Activated CD4-positive, alpha-beta memory T cell treated with anti-CD3 and anti-CD28 coated beads for 36 hours (primary cell): ENCODE data around the gene MRPL20. TPM values are rescaled to one million over a fixed set of nuclear protein-coding genes. Genes with fewer than 3 reads are reported as not detected.

Experiments
- CTCF ChIA-PET: fragments of 350-600 bp; sonication (Branson Sonifier 250); formaldehyde crosslinking; loops from one replicate; lab custom pipeline; 2021; ENCODE audit warnings: antibody characterized with exemption, inconsistent platforms; lab: Charles Lee
- POLR2A ChIA-PET: fragments of 350-600 bp; sonication (Branson Sonifier 250); formaldehyde crosslinking; loops from one replicate; lab custom pipeline; 2021; ENCODE audit warnings: antibody characterized with exemption; lab: Charles Lee
- DNase-seq: peaks from one replicate; pipeline ENCODE4 v3.0.0-alpha.2; 2020
- H3K27ac Mint-ChIP-seq: one replicate; pipeline ENCODE4 v1.8.0; 2021; ENCODE audit warnings: mixed read lengths
- H3K27me3 Mint-ChIP-seq: one replicate; pipeline ENCODE4 v1.8.0; 2021; ENCODE audit warnings: mixed read lengths
- H3K36me3 Mint-ChIP-seq: one replicate; pipeline ENCODE4 v1.8.0; 2021; ENCODE audit warnings: mixed read lengths
- H3K4me1 Mint-ChIP-seq: one replicate; pipeline ENCODE4 v1.8.0; 2021; ENCODE audit warnings: low read depth, mixed read lengths
- H3K4me3 Mint-ChIP-seq: one replicate; pipeline ENCODE4 v1.8.0; 2021; ENCODE audit warnings: mild to moderate bottlenecking, mixed read lengths
- H3K9me3 Mint-ChIP-seq: one replicate; pipeline ENCODE4 v1.8.0; 2021; ENCODE audit warnings: mixed read lengths
- intact Hi-C: fragments of 100-400 bp; cut with micrococcal nuclease; formaldehyde crosslinking; loops from one replicate; pipeline ENCODE4 v1.15.1; 2023
- total RNA-seq, 2 experiments: library from RNA; stranded (reverse); gene quantifications; one replicate each; pipeline ENCODE4 v1.2.3, GENCODE V29; 2021

Gene MRPL20
- total RNA-seq, 2 experiments from 2014 or later, result 122 to 123 TPM

DNA sequence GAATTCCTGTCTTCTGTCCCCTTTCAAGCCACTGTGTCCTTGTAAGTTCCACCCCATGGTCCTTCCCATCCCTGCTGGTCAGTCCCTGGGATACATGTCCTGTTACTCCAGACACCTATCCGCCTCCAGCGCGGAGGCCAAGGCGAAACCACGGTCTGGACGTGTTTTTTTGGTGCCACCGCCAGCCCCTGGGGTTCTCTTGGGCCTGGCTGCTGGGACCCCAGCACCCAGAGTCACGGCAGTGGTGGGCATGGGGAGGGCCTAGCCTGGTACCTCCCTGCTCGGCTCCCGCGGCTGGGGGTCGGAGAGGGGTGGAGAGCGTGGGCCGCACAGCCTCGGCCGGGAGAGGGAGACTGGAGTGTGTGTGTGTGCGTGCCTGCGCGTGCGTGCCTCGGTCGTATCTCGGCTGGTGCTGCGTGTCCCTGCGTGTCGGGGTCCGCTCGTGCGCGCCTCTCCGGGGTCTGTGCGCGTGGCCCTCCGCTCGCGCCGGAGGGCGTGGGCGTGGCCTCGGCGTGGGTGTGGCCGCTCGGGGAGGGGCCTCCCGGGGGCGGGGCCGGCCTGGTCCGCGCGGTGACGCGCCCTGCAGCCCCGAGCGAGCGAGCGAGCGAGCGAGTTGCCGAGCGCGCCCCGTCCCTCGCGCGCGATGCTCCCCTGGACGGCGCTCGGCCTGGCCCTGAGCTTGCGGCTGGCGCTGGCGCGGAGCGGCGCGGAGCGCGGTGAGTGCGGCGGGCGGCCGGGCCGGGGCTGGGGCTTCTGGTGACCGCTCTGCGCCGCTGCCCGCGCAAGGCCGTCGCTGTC, 28.2 kb upstream of the MRPL20 start, which contains the start of gene VWA1:
Gene VWA1, plus strand, starts transcription at position 585 of the 798 bp plus-strand sequence. Its CDS starts 59 bp downstream, at position 644.
- DNase-seq, result peak; percentile 65
- Mint-ChIP-seq H3K27ac (no peak within 1 kb of the TSS), H3K36me3 (no peaks in the 10 kb centered on the region), H3K27me3 (peaks cover 23% of the 10 kb centered on the region), H3K4me1 (peaks cover 11% of the 10 kb centered on the region), H3K9me3 (no peaks in the 10 kb centered on the region), H3K4me3 (peak within 1 kb of the TSS; percentile 23)
- intact Hi-C loops, result no loop called here
- CTCF ChIA-PET, result no interaction called here
- POLR2A ChIA-PET, result no interaction called here

DNA sequence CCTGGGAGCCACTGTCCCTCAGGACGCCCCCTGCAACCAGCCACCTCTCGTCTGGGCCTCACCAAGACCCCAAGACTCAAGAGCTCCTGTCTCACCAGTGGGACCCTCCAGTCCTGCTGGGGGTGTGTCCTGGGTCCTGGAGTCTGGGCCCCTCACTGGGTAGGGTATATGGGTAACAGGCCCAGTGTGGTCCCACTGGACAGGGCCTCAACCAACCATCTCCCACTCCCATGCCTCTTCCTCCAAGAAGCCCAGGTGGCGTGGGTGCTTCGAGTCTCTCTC, 27.7 kb upstream of the MRPL20 start:
- ChIA-PET POLR2A (interaction anchor here (1.6 kb wide), 1 partner anchor 30 kb away, joined by 4 read pairs; no protein-coding TSS in a partner anchor), CTCF (interaction anchor here (1.5 kb wide), 1 partner anchor 70 kb away, joined by 5 read pairs; no protein-coding TSS in a partner anchor)
- no peaks in the 10 kb centered on the region for H3K36me3 Mint-ChIP-seq
- H3K4me1 Mint-ChIP-seq, result peaks cover 11% of the 10 kb centered on the region
- intact Hi-C loops, result no loop called here
- H3K27ac Mint-ChIP-seq, result no peak overlapping the region
- H3K4me3 Mint-ChIP-seq, result peak overlapping the region; percentile 23
- no peak for DNase-seq
- no peaks in the 10 kb centered on the region for H3K9me3 Mint-ChIP-seq
- peaks cover 27% of the 10 kb centered on the region for H3K27me3 Mint-ChIP-seq

DNA sequence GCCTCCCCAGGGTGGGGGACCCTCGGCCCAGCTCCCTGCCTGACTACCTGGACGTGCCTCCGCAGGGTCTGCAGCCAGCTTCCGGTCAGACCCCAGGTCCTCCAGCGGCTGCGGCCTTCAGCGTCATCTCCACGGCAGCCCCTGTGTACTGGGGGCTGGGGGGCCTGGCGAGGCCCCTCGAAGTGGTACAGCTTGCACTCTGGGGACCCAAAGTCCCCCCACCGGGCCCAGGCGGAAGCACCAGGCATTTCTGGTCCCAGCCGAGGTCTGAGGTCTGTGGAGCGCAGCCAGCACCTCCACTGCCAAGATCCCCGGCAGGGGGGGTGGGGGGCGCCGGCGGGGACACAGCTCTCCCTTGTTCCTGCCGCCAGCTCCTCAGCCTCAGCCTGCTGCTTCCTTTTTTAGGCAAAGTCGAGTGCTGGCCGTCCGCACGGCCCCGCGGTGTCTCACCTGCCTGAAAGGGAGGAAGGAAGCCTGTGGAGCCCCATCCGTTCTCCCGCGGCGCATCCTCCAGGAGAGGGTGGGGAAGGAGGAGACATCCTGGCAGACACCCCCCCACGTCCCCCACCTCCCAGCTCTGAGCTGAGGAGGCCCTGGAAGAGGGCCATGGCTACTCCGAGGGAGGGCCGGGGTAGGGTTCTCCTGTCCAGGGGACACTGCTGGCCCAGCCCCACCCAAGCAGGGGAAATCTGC, 27.2 kb upstream of the MRPL20 start:
- no peaks in the 10 kb centered on the region for H3K36me3 Mint-ChIP-seq
- H3K27me3 Mint-ChIP-seq, result peaks cover 31% of the 10 kb centered on the region
- no peak overlapping the region for H3K4me3 Mint-ChIP-seq
- DNase-seq, result no peak
- ChIA-PET CTCF (interaction anchor here (0.8 to 1.6 kb wide), 3 partner anchors 35 to 71 kb away, joined by 3 to 5 read pairs (median 5); partner anchors contain the start of gene CCNL2), POLR2A (interaction anchor here (0.7 to 1.6 kb wide), 3 partner anchors 27 to 35 kb away, joined by 3 to 4 read pairs (median 3); partner anchors contain the start of genes CCNL2 and MRPL20)
- intact Hi-C loops, result no loop called here
- peaks cover 11% of the 10 kb centered on the region for H3K4me1 Mint-ChIP-seq
- no peaks in the 10 kb centered on the region for H3K9me3 Mint-ChIP-seq
- no peak overlapping the region for H3K27ac Mint-ChIP-seq

DNA sequence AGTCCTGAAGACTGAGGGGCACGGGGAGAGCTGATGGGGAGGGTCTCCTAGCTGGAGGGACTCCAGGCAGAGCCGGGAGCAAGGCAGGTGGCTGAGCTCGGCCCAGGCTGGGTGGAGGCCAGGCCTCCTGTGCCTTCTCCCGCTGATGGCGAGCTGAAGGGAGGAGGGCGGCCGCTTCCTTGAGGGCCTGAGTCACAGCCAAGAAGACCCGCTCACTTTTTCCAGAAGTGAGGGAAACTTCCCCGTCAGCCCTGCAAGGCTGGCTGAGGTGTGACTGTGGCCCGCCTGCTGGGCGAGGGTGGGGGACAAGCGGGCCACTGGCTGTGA, 26.7 kb upstream of the MRPL20 start:
- peak overlapping the region; percentile 35 for H3K4me3 Mint-ChIP-seq
- H3K9me3 Mint-ChIP-seq, result no peaks in the 10 kb centered on the region
- peaks cover 11% of the 10 kb centered on the region for H3K4me1 Mint-ChIP-seq
- intact Hi-C loops, result no loop called here
- peak; percentile 77 for DNase-seq
- ChIA-PET CTCF (interaction anchor here (0.8 to 1.6 kb wide), 3 partner anchors 34 to 71 kb away, joined by 3 to 5 read pairs (median 5); partner anchors contain the start of gene CCNL2), POLR2A (interaction anchor here (0.7 to 1.6 kb wide), 3 partner anchors 26 to 35 kb away, joined by 3 to 4 read pairs (median 3); partner anchors contain the start of genes CCNL2 and MRPL20)
- H3K27me3 Mint-ChIP-seq, result peaks cover 29% of the 10 kb centered on the region
- H3K27ac Mint-ChIP-seq, result no peak overlapping the region
- H3K36me3 Mint-ChIP-seq, result no peaks in the 10 kb centered on the region

DNA sequence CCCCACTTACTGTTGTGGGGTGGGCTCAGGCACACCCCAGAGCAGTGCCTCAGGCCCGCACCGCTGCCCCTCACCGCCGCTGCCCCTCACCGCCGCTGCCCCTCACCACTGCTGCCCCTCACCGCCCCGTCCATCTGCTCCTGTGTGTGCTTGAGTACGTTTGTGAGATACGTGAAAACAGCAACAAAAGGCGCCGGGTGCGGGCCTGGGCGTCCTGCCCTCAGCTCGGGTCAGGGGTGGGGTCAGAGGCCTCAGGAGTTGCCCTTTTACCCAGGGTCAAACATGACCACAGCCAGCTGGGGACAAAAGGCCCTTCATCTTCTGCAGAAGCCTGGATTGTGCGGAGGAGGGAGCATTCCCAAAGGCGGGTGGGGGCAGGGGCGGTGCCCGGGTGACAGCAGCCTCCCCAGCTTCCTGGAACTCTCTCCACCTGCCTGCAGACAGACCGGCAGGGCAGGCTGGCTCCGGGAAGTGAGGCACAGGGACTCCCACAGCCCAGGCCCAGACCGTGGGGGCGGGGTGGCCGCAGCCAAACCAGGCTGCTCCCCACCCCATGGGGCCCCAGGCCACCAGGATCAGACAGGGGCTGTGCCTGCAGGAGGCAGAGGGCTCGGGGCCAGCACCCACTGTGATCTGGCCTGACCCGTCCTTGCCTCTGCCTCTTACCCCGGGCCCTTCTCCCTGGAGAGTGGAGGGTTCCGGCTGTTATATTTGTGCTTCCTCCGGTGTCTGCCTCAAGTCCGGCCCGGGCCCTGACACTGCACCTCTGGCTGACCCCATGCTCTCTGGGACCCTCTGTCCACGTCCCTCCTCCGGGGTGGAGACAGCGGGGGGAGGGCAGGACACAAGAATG, 26.1 kb upstream of the MRPL20 start:
- Mint-ChIP-seq H3K4me1 (peaks cover 14% of the 10 kb centered on the region), H3K27me3 (peaks cover 26% of the 10 kb centered on the region), H3K27ac (no peak overlapping the region), H3K4me3 (peak overlapping the region; percentile 35), H3K9me3 (no peaks in the 10 kb centered on the region), H3K36me3 (no peaks in the 10 kb centered on the region)
- intact Hi-C loops, result no loop called here
- no peak for DNase-seq
- ChIA-PET CTCF (interaction anchor here (0.8 to 1.6 kb wide), 3 partner anchors 34 to 72 kb away, joined by 3 to 5 read pairs (median 5); partner anchors contain the start of gene CCNL2), POLR2A (interaction anchor here (0.7 to 1.6 kb wide), 3 partner anchors 26 to 34 kb away, joined by 3 to 4 read pairs (median 3); partner anchors contain the start of genes CCNL2 and MRPL20)

DNA sequence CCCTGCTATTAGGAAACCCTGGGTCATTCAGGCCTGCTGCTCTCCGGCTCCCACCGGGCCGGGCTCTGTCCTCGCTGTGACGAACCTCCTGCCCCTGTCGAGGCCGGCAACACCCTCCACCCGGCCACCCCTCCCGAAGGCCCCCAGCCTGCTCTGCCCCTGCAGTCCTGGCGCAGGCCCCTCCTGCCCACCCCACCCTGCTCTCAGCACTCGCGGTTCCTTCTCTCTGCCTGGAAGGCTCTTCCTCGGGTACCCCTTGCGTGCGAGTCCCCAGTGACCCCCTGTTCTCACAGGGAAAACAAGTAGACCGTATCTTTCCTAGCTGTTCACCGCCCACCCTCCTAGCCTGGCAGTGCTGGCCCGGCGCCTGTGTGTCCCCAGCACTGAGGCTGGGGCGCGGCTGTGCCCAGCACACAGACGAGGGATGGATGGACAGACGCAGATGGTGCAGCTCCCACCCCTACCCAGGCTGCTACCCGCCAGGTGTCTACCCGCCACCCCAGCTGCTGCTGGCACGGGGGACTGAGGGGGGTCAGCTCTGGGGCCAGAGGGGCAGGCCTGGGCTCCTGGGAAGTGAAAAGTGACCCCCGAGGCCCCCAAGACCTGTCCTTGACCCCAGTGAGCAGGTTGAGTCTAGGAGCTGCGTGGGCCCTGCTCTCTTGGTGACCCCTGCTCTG, 25.3 kb upstream of the MRPL20 start:
- ChIA-PET POLR2A (no interaction called here), CTCF (interaction anchor here (1.6 kb wide), 1 partner anchor 33 kb away, joined by 5 read pairs; the partner anchor contains the start of gene CCNL2)
- no peak for DNase-seq
- Mint-ChIP-seq H3K27me3 (peaks cover 26% of the 10 kb centered on the region), H3K4me3 (no peak overlapping the region), H3K4me1 (peaks cover 14% of the 10 kb centered on the region), H3K9me3 (no peaks in the 10 kb centered on the region), H3K36me3 (no peaks in the 10 kb centered on the region), H3K27ac (no peak overlapping the region)
- intact Hi-C loops, result no loop called here

DNA sequence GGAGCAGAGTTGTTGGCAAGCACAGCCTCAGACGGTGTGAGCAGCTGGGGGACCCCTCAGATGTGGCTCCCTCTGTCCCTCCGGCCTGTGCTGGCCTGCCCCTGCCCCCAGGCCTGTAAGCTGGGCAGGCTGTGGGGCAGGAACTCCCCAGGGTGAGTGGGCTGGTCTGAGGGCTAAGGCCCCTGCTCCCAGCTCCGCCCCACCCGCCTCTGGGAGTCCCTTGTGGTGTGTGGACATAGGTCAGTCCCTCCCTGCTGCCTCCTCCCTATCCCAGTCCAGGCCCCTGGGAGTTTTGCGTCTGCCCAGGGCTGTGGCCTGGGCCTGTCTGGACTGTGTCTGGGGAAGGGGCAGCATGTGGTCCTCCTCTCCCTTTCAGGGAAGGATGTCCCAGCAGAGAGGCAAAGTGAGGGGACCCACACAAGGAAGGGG, 24.8 kb upstream of the MRPL20 start:
- Mint-ChIP-seq H3K9me3 (no peaks in the 10 kb centered on the region), H3K4me3 (no peak overlapping the region), H3K4me1 (peaks cover 14% of the 10 kb centered on the region), H3K27me3 (peaks cover 26% of the 10 kb centered on the region), H3K27ac (no peak overlapping the region), H3K36me3 (no peaks in the 10 kb centered on the region)
- CTCF ChIA-PET, result no interaction called here
- POLR2A ChIA-PET, result no interaction called here
- no peak for DNase-seq
- intact Hi-C loops, result no loop called here

DNA sequence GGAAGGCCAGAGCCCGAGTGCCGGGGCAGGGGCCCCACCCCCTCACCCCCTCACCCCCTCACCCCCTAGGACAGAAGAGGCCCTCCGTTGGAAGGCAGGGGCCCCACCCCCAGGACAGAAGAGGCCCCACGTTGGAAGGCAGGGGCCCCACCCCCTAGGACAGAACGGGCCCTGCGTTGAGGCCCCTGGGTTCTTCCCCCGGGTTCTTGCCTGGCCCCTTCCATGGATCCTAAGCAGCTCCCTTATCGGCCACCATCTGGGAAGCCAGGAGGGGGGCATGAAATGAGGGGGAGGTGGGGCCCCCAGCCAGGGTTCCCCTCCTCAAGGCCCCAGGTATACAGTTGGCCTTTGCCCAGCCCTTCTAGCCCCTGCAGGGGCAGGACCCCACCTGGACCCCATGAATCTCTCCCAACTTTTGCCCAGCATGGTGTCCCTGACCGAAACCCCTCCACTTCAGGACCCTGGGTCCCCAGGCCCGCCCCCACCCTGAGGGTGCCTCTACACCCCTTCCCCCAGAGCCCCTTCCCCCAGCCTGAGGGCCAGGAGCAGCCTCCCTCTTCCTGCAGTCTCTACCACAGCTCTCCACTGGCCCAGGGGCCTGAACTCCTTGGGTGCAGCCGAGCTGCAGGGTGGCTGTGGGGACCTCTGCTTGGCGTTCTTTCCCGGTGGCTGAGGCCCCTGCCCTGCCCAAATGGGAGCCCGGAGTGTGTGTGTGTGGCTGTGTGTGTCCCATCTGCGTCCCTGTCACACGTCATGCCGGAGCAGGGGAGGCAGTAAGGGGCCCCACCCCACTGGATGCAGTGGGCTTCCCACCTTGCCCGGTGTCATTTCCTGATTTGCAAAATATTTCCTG, 24.1 kb upstream of the MRPL20 start:
- intact Hi-C loops, result no loop called here
- no peak for DNase-seq
- Mint-ChIP-seq H3K4me3 (no peak overlapping the region), H3K9me3 (no peaks in the 10 kb centered on the region), H3K27ac (no peak overlapping the region), H3K4me1 (peaks cover 13% of the 10 kb centered on the region), H3K36me3 (no peaks in the 10 kb centered on the region), H3K27me3 (peaks cover 25% of the 10 kb centered on the region)
- ChIA-PET CTCF (interaction anchor here (0.8 to 3.1 kb wide), 2 partner anchors 10 to 42 kb away, joined by 3 to 10 read pairs; no protein-coding TSS in a partner anchor), POLR2A (no interaction called here)

DNA sequence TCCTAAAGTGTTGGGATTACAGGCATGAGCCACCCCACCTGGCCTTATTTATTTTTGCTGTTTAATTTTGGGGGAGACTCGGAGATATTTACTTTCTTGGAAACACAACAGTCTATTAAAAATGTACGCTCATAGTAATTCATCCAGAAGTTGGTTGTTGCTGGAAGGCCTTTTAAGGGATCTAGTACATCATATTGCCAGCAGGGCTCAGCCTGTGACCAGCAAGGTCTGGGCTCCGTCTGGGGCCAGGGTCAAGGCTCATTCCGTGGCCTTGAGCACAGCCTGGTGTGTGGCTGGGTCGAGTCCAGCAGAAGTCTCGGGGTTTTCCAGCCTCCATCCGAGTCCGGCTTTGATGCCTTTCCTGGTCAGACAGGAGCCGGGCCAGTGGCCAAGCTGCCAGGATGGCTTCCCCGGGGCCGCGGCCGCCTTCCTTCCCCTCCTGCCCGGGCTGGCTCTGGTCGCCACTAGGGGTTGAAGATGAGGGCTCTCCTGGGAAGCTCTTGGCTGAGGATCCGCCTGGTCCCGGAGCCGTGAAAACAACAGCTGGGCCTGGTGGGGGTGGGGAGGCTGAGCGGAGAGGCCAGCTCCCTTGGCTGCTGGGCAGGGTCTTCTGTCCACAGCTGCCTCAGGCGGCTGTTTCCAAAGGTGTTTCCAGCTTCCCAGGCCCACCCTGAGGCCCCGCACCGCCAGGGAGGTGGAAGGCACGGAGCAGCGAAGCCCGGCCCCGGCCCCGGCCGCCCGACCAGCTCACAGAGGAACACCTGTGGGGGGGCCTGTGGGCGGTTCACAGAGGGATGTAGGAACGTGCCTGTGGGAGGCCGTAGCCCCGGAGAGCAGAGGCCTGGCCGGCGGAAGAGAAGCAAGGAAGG, 23.3 kb upstream of the MRPL20 start:
- DNase-seq, result no peak
- POLR2A ChIA-PET, result no interaction called here
- no peak overlapping the region for H3K27ac Mint-ChIP-seq
- H3K4me3 Mint-ChIP-seq, result no peak overlapping the region
- CTCF ChIA-PET, result interaction anchor here (0.7 to 3.1 kb wide), 3 partner anchors 11 to 74 kb away, joined by 3 to 10 read pairs (median 3); no protein-coding TSS in a partner anchor
- H3K9me3 Mint-ChIP-seq, result no peaks in the 10 kb centered on the region
- peaks cover 13% of the 10 kb centered on the region for H3K4me1 Mint-ChIP-seq
- intact Hi-C loops, result no loop called here
- peaks cover 27% of the 10 kb centered on the region for H3K27me3 Mint-ChIP-seq
- H3K36me3 Mint-ChIP-seq, result no peaks in the 10 kb centered on the region

DNA sequence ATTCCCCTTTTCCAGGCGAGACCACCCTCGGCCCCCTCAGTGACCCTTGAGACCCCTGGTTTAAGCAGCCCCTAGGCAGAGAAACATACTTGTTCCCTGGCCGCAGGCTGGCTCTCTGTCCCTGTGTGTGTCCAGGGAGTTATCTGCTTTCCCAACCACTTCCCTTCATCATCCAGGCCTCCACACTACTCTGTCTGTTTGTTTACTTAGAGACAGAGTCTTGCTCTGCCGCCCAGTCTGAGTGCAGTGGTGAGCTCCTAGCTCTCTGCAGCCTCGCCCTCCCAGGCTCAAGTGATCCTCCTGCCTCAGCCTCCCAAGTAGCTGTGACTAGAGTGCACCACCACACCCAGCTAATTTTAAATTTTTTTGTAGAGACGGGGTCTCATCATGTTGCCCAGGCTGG, 22.6 kb upstream of the MRPL20 start:
- no peaks in the 10 kb centered on the region for H3K9me3 Mint-ChIP-seq
- CTCF ChIA-PET, result interaction anchor here (3.1 kb wide), 1 partner anchor 11 kb away, joined by 10 read pairs; no protein-coding TSS in a partner anchor
- H3K36me3 Mint-ChIP-seq, result no peaks in the 10 kb centered on the region
- peaks cover 25% of the 10 kb centered on the region for H3K27me3 Mint-ChIP-seq
- H3K4me1 Mint-ChIP-seq, result peaks cover 8% of the 10 kb centered on the region
- intact Hi-C loops, result no loop called here
- no peak for DNase-seq
- H3K27ac Mint-ChIP-seq, result no peak overlapping the region
- POLR2A ChIA-PET, result no interaction called here
- H3K4me3 Mint-ChIP-seq, result no peak overlapping the region
